ENCODE data around the gene SEC14L1. TPM values are rescaled to one million over a fixed set of nuclear protein-coding genes. Genes with fewer than 3 reads are reported as not detected.

The SEC14L1 gene
- total RNA-seq, 1 experiment from 2014 or later, result 25.8 TPM

GRCh38 chr17:77130525-77130924, 10.2 kb upstream of the SEC14L1 start:
- CTCF ChIA-PET, result interaction anchor here (0.6 to 1.9 kb wide), 4 partner anchors 10 to 117 kb away, joined by 3 to 10 read pairs (median 3); no protein-coding TSS in a partner anchor

GRCh38 chr17:77131904-77132303, 8.9 kb upstream of the SEC14L1 start:
- POLR2A ChIA-PET, result interaction anchor here (0.8 to 6.2 kb wide), 9 partner anchors 9 to 191 kb away, joined by 3 to 50 read pairs (median 4); partner anchors contain the start of gene SEC14L1

More at GRCh38 chr17:77130525-77130924, 10.2 kb upstream of the SEC14L1 start:
- intact Hi-C loops (cut with micrococcal nuclease), result no loop called here
- no TSS peak for BruUV-seq (replicated peaks)
- H3K27me3 Mint-ChIP-seq (ENCODE audit: insufficient read depth, unreplicated experiment), result no peaks in the 10 kb centered on the region
- no peaks in the 10 kb centered on the region for H3K9me3 Mint-ChIP-seq (ENCODE audit: unreplicated experiment)
- POLR2A ChIA-PET, result interaction anchor here (1.1 to 6.2 kb wide), 2 partner anchors 11 to 232 kb away, joined by 4 to 50 read pairs; partner anchors contain the start of gene SEC14L1
- TF ChIP-seq CTCF (IDR thresholded peaks at IDR 0.05; ENCODE audit: unreplicated experiment), result no peak
- no peaks in the 10 kb centered on the region for H3K36me3 Mint-ChIP-seq (ENCODE audit: insufficient read depth, unreplicated experiment)
- no peak overlapping the region for H3K4me3 Mint-ChIP-seq (ENCODE audit: unreplicated experiment)
- DNase-seq (ENCODE audit: unreplicated experiment), result no peak
- H3K27ac Mint-ChIP-seq (ENCODE audit: low read depth, unreplicated experiment), result no peak overlapping the region
- H3K4me1 Mint-ChIP-seq (ENCODE audit: insufficient read depth, unreplicated experiment), result peaks cover 31% of the 10 kb centered on the region

GRCh38 chr17:77132411-77133086, 8.2 kb upstream of the SEC14L1 start:
- Mint-ChIP-seq H3K27me3 (ENCODE audit: insufficient read depth, unreplicated experiment) (no peaks in the 10 kb centered on the region), H3K4me3 (ENCODE audit: unreplicated experiment) (peak overlapping the region; percentile 51), H3K9me3 (ENCODE audit: unreplicated experiment) (no peaks in the 10 kb centered on the region), H3K27ac (ENCODE audit: low read depth, unreplicated experiment) (peak overlapping the region; percentile 79), H3K4me1 (ENCODE audit: insufficient read depth, unreplicated experiment) (peaks cover 23% of the 10 kb centered on the region), H3K36me3 (ENCODE audit: insufficient read depth, unreplicated experiment) (no peaks in the 10 kb centered on the region)
- no peak for TF ChIP-seq CTCF (IDR thresholded peaks at IDR 0.05; ENCODE audit: unreplicated experiment)
- ChIA-PET POLR2A (interaction anchor here (0.6 to 6.2 kb wide), 13 partner anchors 8 to 155 kb away, joined by 3 to 50 read pairs (median 5); partner anchors contain the start of gene SEC14L1), CTCF (interaction anchor here (0.8 kb wide), 1 partner anchor 44 kb away, joined by 4 read pairs; no protein-coding TSS in a partner anchor)
- no TSS peak for BruUV-seq (replicated peaks)
- DNase-seq (ENCODE audit: unreplicated experiment), result peak; percentile 71
- intact Hi-C loops (cut with micrococcal nuclease), result no loop called here

More at GRCh38 chr17:77131904-77132303, 8.9 kb upstream of the SEC14L1 start:
- Mint-ChIP-seq H3K9me3 (ENCODE audit: unreplicated experiment) (no peaks in the 10 kb centered on the region), H3K27me3 (ENCODE audit: insufficient read depth, unreplicated experiment) (no peaks in the 10 kb centered on the region), H3K4me3 (ENCODE audit: unreplicated experiment) (peak overlapping the region; percentile 28), H3K27ac (ENCODE audit: low read depth, unreplicated experiment) (peak overlapping the region; percentile 5), H3K36me3 (ENCODE audit: insufficient read depth, unreplicated experiment) (no peaks in the 10 kb centered on the region), H3K4me1 (ENCODE audit: insufficient read depth, unreplicated experiment) (peaks cover 23% of the 10 kb centered on the region)
- no peak for TF ChIP-seq CTCF (IDR thresholded peaks at IDR 0.05; ENCODE audit: unreplicated experiment)
- peak; percentile 98 for DNase-seq (ENCODE audit: unreplicated experiment)
- CTCF ChIA-PET, result interaction anchor here (0.6 to 0.7 kb wide), 2 partner anchors 42 to 83 kb away, joined by 3 read pairs; no protein-coding TSS in a partner anchor
- BruUV-seq (replicated peaks), result no TSS peak
- intact Hi-C loops (cut with micrococcal nuclease), result no loop called here

GRCh38 chr17:77133087-77133638, 7.6 kb upstream of the SEC14L1 start:
- Mint-ChIP-seq H3K4me1 (ENCODE audit: insufficient read depth, unreplicated experiment) (peaks cover 23% of the 10 kb centered on the region), H3K9me3 (ENCODE audit: unreplicated experiment) (no peaks in the 10 kb centered on the region), H3K27me3 (ENCODE audit: insufficient read depth, unreplicated experiment) (no peaks in the 10 kb centered on the region), H3K4me3 (ENCODE audit: unreplicated experiment) (peak overlapping the region; percentile 51), H3K27ac (ENCODE audit: low read depth, unreplicated experiment) (peak overlapping the region; percentile 79), H3K36me3 (ENCODE audit: insufficient read depth, unreplicated experiment) (no peaks in the 10 kb centered on the region)
- ChIA-PET POLR2A (interaction anchor here (0.6 to 6.2 kb wide), 9 partner anchors 8 to 153 kb away, joined by 3 to 50 read pairs (median 7); partner anchors contain the start of gene SEC14L1), CTCF (interaction anchor here (0.8 to 1.2 kb wide), 2 partner anchors 45 to 46 kb away, joined by 4 read pairs; no protein-coding TSS in a partner anchor)
- no peak for TF ChIP-seq CTCF (IDR thresholded peaks at IDR 0.05; ENCODE audit: unreplicated experiment)
- BruUV-seq (replicated peaks), result no TSS peak
- no peak for DNase-seq (ENCODE audit: unreplicated experiment)
- intact Hi-C loops (cut with micrococcal nuclease), result no loop called here

Data from MCF 10A (cell line).